HCT116 (cell line): ENCODE measurements around the gene SPOPL.

Source experiments
- POLR2A ChIP-seq: IDR thresholded peaks from 2 replicates; pipeline ENCODE4 v1.7.0; 2011; ENCODE audit warnings: borderline replicate concordance; ENCODE audit not compliant: insufficient read depth, insufficient read length; ENCODE audit errors: extremely low read depth
- ZNF274 ChIP-seq: fragments of 200-500 bp; sonication (Bioruptor generic); IDR thresholded peaks from 2 replicates; pipeline ENCODE4 v1.6.1; 2014; ENCODE audit warnings: mild to moderate bottlenecking, low read depth, low read length, inconsistent platforms
- TF ChIP-seq, protein P1 (sequence below), 3 experiments: fragments of 200-600 bp in 1 of 3; sonication (generic) in 1 of 3; IDR thresholded peaks in 2 of 3; conservative IDR thresholded peaks in 1 of 3; 2 replicates each; pipeline ENCODE4 v1.5.1; 2012 to 2017; ENCODE audit warnings: low read depth in 2 of 3, low read length in 2 of 3, antibody characterized with exemption in 1 of 3, borderline replicate concordance in 1 of 3, control low read depth in 1 of 3, mild to moderate bottlenecking in 1 of 3, mixed read lengths in 1 of 3, mixed run types in 1 of 3, moderate library complexity in 1 of 3; ENCODE audit not compliant: insufficient read depth in 1 of 3

GRCh38 chr2:138504546-138505235, 3.1 kb downstream of the SPOPL start:
- TF ChIP-seq, protein P1, sequence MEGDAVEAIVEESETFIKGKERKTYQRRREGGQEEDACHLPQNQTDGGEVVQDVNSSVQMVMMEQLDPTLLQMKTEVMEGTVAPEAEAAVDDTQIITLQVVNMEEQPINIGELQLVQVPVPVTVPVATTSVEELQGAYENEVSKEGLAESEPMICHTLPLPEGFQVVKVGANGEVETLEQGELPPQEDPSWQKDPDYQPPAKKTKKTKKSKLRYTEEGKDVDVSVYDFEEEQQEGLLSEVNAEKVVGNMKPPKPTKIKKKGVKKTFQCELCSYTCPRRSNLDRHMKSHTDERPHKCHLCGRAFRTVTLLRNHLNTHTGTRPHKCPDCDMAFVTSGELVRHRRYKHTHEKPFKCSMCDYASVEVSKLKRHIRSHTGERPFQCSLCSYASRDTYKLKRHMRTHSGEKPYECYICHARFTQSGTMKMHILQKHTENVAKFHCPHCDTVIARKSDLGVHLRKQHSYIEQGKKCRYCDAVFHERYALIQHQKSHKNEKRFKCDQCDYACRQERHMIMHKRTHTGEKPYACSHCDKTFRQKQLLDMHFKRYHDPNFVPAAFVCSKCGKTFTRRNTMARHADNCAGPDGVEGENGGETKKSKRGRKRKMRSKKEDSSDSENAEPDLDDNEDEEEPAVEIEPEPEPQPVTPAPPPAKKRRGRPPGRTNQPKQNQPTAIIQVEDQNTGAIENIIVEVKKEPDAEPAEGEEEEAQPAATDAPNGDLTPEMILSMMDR (IDR thresholded peaks at IDR 0.05 in 2 of 3, conservative IDR thresholded peaks at IDR 0.05 in 1 of 3; ENCODE audit: borderline replicate concordance in 1 of 3, insufficient read depth in 1 of 3, low read depth in 2 of 3, low read length in 2 of 3) = no peak
- TF ChIP-seq ZNF274 (no peak), POLR2A (no peak)
